DMS 273 (cell line): Measurements from ENCODE around the gene RUNX1.

Experiments used
- DNase-seq: peaks from one replicate; lab custom pipeline; 2025; ENCODE audit not compliant: unreplicated experiment; lab: John Stamatoyannopoulos, UW

RUNX1 gene

DNA sequence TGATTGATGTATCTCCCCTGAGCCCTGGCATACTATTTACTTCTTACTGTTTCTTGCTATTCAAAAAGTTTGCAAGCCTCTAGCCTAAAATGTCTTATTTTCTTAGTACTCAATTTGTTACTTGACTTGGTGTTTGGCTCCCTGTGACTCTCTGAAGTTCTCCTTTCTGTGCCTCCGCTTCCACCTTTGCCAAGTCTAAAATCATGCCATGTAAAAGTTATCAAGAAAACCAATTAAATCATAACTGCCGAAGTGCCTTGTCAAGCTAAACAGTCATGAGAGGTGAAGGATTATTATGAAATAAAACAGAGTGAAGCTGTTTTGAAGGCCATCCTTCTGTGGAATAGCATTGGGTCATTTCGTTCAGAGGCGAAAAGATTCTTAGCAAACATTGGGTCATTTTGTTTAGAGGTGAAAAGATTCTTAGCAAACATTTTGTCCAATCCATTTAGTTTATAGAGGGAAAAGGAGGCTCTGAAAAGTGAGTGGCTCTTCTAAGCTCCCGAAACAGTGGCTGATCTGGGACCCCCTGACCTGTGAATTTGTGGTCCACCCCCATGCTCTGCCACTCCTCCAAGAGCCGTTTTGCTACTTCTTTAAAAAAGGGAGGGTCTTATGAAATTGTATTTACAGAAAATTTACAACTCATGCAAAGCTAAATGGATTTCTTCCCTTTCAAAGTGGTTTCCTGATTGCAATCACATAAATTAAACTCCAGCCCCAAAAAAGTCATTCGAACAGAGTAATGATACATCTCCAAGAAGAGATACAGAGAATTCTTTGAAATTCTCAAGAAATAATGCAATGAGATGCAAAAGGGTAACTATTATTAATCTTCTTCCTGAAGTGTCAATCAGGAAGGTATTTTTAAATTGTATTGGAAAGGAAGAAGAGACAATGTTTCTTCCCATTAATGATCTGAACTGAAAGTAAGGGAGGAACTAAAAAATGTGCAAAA lies 141.4 kb downstream of the RUNX1 start:
- DNase-seq: no peak

DNA sequence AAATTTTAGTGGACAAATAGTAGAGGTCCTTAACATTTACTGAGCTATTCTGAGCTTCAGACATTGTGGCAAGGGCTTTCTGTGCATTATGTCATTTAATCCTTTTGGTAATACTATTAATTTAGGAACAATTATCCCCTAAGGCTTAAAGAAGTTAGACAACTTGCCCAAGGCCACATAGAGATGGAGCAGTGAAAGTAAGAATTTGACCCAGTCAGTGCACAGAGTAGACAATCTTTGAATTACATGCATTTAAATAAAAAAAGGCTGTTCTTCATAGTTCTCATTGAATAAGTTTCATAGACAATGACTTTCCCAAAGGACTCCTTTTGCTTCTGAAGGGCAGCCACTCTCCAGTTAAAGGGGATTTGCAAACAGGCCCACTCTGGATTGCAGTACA lies 142.7 kb downstream of the RUNX1 start:
- DNase-seq: no peak

GRCh38 chr21:34905218-34905537 lies 143.9 kb downstream of the RUNX1 start:
- no peak for DNase-seq

DNA sequence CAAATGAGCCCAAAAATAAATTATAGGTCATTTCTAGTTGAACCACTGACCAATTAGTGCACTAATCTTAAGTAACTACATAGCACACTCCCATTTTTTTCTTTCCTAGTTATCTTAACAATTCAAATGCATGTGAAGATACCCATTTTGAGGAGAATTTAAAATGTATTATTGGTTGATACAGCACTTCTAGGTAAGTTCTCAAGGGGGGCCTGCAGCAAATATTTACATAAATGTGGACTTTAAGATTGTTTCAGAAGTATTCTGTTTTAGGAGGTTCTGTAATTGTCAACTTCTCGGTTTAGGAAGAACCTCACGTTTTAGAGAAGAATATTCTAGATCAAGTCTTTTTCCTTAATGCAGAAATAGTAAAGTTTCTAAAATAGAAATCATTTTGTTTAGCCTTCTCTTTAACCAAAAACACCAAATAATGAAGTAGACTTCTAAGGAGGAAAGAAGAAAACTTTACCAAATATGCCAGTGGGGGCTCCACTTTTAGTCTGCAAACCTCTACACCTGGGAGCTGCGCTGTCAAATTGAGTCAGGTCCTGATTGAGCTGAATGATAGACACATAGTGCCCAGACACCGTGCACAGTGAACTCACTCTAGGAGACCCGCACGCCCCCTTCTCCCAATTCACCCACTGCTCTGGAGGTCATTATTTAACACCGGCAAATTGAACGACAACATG lies 144.4 kb downstream of the RUNX1 start:
- no peak for DNase-seq

DNA sequence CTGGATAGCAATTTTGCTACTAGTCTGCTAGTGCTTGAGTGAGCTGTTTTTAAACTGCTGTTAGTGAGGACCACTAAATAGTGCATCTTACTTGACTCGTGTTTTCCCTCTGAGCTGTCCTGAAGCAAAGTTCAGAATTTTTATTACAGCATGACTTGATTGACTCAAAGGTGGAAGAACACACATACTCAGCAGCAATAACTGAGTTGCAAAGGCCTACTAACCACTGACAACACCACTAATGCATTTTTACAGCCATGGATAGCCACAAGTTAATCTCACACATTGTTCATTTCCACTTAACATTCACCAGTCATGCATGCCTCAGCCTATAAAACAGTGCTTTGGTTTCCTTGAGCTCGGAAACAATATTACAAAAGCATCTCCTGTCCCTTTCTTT lies 148.7 kb downstream of the RUNX1 start:
- no peak for DNase-seq

GRCh38 chr21:34899760-34900159 lies 149.3 kb downstream of the RUNX1 start:
- DNase-seq: no peak

DNA sequence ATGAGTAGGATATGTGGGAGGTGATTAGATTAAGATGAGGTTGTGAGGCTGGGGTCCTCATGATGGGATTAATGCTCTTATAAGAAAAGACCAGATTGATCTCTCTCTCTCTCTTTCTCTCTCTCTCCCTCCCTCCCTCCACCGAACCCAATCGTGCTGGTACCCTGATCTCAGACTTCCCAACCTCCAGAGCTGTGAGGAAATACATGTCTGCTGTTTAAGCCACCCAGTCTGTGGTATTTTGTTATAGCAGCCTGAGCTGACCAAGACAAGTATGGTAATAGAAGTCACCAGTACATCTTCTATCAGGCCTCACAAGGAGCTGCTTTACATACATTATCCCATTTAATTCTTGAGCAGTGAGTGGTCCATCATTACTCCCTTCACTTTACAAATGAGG lies 149.8 kb downstream of the RUNX1 start:
- DNase-seq: no peak

DNA sequence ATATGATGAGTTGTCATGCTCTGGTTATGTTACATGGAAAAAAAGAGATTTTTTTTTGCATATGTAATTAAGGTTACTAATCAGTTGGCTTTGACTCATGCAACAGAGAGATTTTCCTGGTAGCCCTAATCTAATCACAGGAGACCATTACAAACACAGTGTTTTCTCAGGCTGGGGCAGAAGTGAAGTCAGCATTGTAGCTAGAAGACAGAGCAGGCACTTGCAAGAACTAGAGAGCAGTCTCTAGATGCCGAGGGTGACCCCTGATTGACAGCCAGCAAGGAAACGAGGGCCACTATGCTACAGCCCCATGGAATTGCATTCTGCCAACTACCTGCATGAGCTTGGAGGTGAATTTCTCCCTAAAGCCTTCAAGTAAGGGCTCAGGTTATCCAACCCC lies 151.3 kb downstream of the RUNX1 start:
- DNase-seq: no peak

DNA sequence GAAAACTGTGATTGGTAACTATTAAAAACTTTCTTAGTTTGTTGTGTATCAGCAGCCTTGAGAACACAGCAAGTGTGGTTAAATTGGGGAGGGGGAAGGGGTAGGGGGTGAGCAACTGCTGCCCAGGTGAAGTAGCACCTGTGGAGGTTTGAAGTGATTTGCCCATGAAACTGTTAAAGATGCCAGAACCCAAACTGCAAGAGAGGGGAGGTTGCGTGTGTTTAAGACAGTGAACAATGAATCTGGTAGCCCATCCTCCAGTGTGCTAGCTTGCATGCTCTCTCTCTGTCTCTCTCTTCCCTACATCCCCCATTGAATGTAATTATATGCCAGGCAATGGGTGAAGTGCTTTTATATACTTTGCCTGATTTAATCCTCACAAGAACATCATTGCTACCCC lies 154.7 kb downstream of the RUNX1 start:
- DNase-seq: no peak

DNA sequence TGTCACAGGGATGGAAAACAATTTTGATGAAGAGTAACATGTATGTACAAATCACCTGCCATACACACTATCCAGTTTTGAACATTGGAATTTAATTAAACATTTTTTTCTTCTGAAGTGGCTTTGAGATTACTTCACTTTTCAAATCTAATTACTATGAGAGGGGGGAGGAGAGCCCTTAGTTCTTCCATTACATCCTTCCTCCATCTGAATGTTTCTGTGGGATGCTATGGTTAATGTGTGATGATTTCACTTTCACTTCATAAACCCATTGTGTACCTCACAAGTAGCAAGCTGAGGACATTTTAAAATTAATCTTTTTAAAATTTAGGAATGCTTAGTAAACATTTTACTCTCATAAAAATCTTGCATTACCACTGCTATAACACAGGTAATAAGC lies 156.9 kb downstream of the RUNX1 start:
- DNase-seq: no peak

DNA sequence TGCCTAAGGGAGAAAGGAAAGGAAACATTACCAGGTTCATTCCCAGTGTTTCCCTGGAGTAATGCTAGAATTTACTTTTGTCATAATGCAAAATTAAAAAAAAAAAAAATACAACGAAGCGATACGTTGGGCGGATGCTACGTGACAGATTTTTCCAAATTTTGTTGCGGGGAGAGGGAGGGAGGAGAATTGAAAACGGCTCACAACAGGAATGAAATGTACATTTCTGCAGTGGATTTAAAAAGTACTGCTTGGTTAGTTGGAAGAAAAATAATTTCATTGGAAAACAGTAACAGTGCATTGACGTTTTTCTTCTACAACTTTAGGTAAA lies 157.5 kb downstream of the RUNX1 start:
- DNase-seq: no peak

DNA sequence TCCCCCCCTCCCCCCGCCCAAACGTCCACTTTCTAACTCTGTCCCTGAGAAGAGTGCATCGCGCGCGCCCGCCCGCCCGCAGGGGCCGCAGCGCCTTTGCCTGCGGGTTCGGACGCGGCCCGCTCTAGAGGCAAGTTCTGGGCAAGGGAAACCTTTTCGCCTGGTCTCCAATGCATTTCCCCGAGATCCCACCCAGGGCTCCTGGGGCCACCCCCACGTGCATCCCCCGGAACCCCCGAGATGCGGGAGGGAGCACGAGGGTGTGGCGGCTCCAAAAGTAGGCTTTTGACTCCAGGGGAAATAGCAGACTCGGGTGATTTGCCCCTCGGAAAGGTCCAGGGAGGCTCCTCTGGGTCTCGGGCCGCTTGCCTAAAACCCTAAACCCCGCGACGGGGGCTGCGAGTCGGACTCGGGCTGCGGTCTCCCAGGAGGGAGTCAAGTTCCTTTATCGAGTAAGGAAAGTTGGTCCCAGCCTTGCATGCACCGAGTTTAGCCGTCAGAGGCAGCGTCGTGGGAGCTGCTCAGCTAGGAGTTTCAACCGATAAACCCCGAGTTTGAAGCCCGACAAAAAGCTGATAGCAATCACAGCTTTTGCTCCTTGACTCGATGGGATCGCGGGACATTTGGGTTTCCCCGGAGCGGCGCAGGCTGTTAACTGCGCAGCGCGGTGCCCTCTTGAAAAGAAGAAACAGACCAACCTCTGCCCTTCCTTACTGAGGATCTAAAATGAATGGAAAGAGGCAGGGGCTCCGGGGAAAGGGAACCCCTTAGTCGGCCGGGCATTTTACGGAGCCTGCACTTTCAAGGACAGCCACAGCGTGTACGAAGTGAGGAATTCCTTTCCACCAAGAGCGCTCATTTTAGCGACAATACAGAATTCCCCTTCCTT lies 158.1 kb downstream of the RUNX1 start:
- DNase-seq: peak; percentile 30

DNA sequence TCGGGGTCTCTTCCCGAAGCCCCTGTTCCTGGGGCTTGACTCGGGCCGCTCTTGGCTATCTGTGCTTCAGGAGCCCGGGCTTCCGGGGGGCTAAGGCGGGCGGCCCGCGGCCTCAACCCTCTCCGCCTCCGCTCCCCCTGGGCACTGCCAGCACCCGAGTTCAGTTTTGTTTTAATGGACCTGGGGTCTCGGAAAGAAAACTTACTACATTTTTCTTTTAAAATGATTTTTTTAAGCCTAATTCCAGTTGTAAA lies 158.7 kb downstream of the RUNX1 start:
- DNase-seq: no peak

GRCh38 chr21:34889676-34890469 lies 159.2 kb downstream of the RUNX1 start:
- DNase-seq: peak; percentile 88

DNA sequence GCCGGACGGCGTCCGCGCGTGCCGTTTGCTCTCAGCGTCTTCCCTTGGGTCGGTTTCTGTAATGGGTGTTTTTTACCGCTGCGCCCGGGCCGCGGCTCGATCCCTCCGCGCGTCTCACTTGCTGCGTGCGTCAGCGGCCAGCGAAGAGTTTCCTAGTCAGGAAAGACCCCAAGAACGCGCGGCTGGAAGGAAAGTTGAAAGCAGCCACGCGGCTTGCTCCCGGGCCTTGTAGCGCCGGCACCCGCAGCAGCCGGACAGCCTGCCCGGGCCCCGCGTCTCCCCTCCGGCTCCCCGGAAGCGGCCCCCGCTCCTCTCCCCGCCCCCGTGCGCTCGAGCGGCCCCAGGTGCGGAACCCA lies 159.8 kb downstream of the RUNX1 start:
- peak; percentile 81 for DNase-seq

GRCh38 chr21:34888569-34889319 lies 160.4 kb downstream of the RUNX1 start:
- peak; percentile 97 for DNase-seq

- DNase-seq: peak; percentile 71
These were observed 161.2 kb downstream of the RUNX1 start for GRCh38 chr21:34887725-34888568.

- DNase-seq: no peak
These were observed 162.0 kb downstream of the RUNX1 start for GRCh38 chr21:34887105-34887442.

GRCh38 chr21:34886240-34887104 lies 162.6 kb downstream of the RUNX1 start:
- peak; percentile 47 for DNase-seq
